K562 (cell line): ENCODE data around the gene TAF1B. TPM values are rescaled to one million over a fixed set of nuclear protein-coding genes. Genes with fewer than 3 reads are reported as not detected.

Source experiments
- BACH1 ChIP-seq: fragments of 200-800 bp; sonication (Bioruptor generic); IDR thresholded peaks from 2 replicates; pipeline ENCODE4 v1.6.1; 2016; ENCODE audit warnings: missing genetic modification characterization, missing compliant biosample characterization
- CBX3 ChIP-seq, 2 experiments: IDR thresholded peaks; 1 replicate in 1 of 2; 2 replicates in 1 of 2; pipeline ENCODE4 v1.6.1; 2012; ENCODE audit warnings: inconsistent platforms in 2 of 2, low read length in 2 of 2, borderline replicate concordance in 1 of 2, control low read depth in 1 of 2
- HNRNPL ChIP-seq: fragments of 200-400 bp; formaldehyde crosslinking; IDR thresholded peaks from 2 replicates; pipeline ENCODE4 v1.6.1; 2017; ENCODE audit warnings: low read depth, mild to moderate bottlenecking, low read length
- ZBTB40 ChIP-seq, 2 experiments: fragments of 450-650 bp in 1 of 2; sonication (generic) in 1 of 2; formaldehyde crosslinking in 1 of 2; IDR thresholded peaks; 2 replicates each; pipeline versions ENCODE4 v1.7.1 to v1.9.0; 2016 to 2022; ENCODE audit warnings: inconsistent platforms in 1 of 2, mild to moderate bottlenecking in 1 of 2, missing genetic modification reagents in 1 of 2
- ZBTB9 ChIP-seq: fragments of 450-650 bp; formaldehyde crosslinking; IDR thresholded peaks from 2 replicates; pipeline ENCODE4 v1.4.0; 2020; ENCODE audit warnings: mild to moderate bottlenecking, moderate library complexity
- ZNF280A ChIP-seq: fragments of 450-650 bp; IDR thresholded peaks from 2 replicates; pipeline ENCODE4 v1.6.1; 2018; ENCODE audit warnings: mild to moderate bottlenecking, low read depth; ENCODE audit not compliant: partially characterized antibody
- ZNF79 ChIP-seq: fragments of 250-450 bp; sonication (Bioruptor Pico); IDR thresholded peaks from 2 replicates; pipeline ENCODE4 v1.4.0; 2020; ENCODE audit warnings: low read depth, mild to moderate bottlenecking, moderate library complexity
- polyA plus RNA-seq, 8 experiments: library from polyadenylated mRNA; depleted of rRNA in 4 of 8; stranded (reverse) in 5 of 8; unstranded in 3 of 8; fragments of >200 nt; fragmentation: Nextera tagmentation in 2 of 8; fragmentation: Illumina TruSeq in 1 of 8; extraction: Ambion mirVana in 2 of 8; extraction: Trizol in 1 of 8; gene quantifications; 2 replicates each; pipeline versions ENCODE4 v1.2.1 to v1.2.3, GENCODE V29; 2011 to 2014; ENCODE audit warnings: inconsistent platforms in 1 of 8, missing spikeins in 1 of 8
- total RNA-seq, 7 experiments: library from RNA; depleted of rRNA in 6 of 7; stranded (reverse); fragments of >200 nt in 6 of 7; fragmentation: Illumina TruSeq in 2 of 7; extraction: Trizol in 2 of 7; gene quantifications; 2 replicates each; pipeline versions ENCODE4 v1.2.1 to v1.2.3, GENCODE V29; 2011 to 2021; ENCODE audit warnings: low replicate concordance in 1 of 7

The TAF1B gene
- total and polyA plus RNA-seq, 9 of the 15 experiments (the other 6 are each of a cell fraction or from before 2014, with no cell fraction given): 8.8 to 25.1 (median 17.3) TPM

GRCh38 chr2:9981655-9982054 lies 138.4 kb downstream of the TAF1B start (continued):
- TF ChIP-seq ZBTB9 (CRISPR knock-in tag) (no peak), HNRNPL (no peak), ZBTB40 (IDR thresholded peaks at IDR 0.05) (no peak), ZBTB40 (CRISPR knock-in tag; IDR thresholded peaks at IDR 0.05) (no peak), CBX3 (IDR thresholded peaks at IDR 0.05; ENCODE audit: borderline replicate concordance in 1 of 2, low read length in 2 of 2) (no peak), ZNF280A (no peak), ZNF79 (CRISPR knock-in tag) (no peak), BACH1 (tag) (no peak)
